ENCODE data around the gene FNDC3A.

GRCh38 chr13:49226613-49227012 is 250.9 kb downstream of the FNDC3A start:
- TF ChIP-seq CTCF (IDR thresholded peaks at IDR 0.05): no peak
- no peak for TF ChIP-seq EZH2 (IDR thresholded peaks at IDR 0.05)
- no peak for TF ChIP-seq EZH2phosphoT487 (IDR thresholded peaks at IDR 0.05)

All from neural progenitor cell (in vitro differentiated cells).